Body of pancreas (tissue), 4 donors: ENCODE measurements around the gene DSCAM.

Experiments
- POLR2A ChIP-seq, 3 donors: fragments of 450-650 bp; IDR thresholded peaks; one replicate each; pipeline ENCODE4 v1.6.1; 2016; ENCODE audit warnings: antibody characterized with exemption in 3 of 3, mild to moderate bottlenecking in 2 of 3
- TF ChIP-seq, protein P1 (sequence below), 7 experiments: fragments of 450-650 bp in 4 of 7; fragments of 200-600 bp in 3 of 7; sonication (generic) in 3 of 7; IDR thresholded peaks; one replicate each; pipeline ENCODE4 v1.5.1; 2016 to 2019; ENCODE audit warnings: antibody characterized with exemption in 7 of 7

DNA sequence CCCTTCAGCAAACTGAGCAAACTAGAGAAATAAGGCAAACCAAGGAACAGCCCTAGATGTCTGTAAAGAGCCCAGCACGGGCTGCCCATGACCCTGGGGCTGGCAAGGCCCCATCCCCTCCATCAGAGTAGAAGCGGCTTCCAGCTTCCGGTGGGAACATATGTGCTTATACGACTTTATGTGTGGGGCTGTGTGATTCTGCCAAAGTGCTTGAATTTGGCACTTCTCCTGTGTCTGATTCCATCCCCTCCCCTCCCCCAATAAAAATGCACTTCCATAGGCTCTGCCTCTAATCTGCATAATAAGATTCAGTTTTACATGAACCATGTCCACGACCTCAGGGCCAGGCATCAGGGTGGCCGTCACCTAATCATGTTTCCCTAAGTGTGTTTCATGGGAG, 236.6 kb downstream of the DSCAM start:
- TF ChIP-seq, protein P1, sequence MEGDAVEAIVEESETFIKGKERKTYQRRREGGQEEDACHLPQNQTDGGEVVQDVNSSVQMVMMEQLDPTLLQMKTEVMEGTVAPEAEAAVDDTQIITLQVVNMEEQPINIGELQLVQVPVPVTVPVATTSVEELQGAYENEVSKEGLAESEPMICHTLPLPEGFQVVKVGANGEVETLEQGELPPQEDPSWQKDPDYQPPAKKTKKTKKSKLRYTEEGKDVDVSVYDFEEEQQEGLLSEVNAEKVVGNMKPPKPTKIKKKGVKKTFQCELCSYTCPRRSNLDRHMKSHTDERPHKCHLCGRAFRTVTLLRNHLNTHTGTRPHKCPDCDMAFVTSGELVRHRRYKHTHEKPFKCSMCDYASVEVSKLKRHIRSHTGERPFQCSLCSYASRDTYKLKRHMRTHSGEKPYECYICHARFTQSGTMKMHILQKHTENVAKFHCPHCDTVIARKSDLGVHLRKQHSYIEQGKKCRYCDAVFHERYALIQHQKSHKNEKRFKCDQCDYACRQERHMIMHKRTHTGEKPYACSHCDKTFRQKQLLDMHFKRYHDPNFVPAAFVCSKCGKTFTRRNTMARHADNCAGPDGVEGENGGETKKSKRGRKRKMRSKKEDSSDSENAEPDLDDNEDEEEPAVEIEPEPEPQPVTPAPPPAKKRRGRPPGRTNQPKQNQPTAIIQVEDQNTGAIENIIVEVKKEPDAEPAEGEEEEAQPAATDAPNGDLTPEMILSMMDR (IDR thresholded peaks at IDR 0.05), result no peak
- TF ChIP-seq POLR2A (IDR thresholded peaks at IDR 0.05), result no peak
